C4-2B (cell line): Measurements from ENCODE around the gene TRIB2.

Experiments
- H3K27ac ChIP-seq: fragments of 450-650 bp; 2 replicates; pipeline ENCODE4 v1.5.1; 2017
- CTCF ChIP-seq: fragments of 450-650 bp; conservative IDR thresholded peaks from 2 replicates; pipeline ENCODE4 v1.5.1; 2017; ENCODE audit warnings: mild to moderate bottlenecking
- ZFX ChIP-seq: fragments of 450-650 bp; IDR thresholded peaks from 2 replicates; pipeline ENCODE4 v1.6.1; 2017

The TRIB2 gene

GRCh38 chr2:12767541-12767940 is 50.8 kb downstream of the TRIB2 start:
- TF ChIP-seq CTCF (no peak), ZFX (no peak)
- no peak overlapping the region for H3K27ac ChIP-seq

DNA sequence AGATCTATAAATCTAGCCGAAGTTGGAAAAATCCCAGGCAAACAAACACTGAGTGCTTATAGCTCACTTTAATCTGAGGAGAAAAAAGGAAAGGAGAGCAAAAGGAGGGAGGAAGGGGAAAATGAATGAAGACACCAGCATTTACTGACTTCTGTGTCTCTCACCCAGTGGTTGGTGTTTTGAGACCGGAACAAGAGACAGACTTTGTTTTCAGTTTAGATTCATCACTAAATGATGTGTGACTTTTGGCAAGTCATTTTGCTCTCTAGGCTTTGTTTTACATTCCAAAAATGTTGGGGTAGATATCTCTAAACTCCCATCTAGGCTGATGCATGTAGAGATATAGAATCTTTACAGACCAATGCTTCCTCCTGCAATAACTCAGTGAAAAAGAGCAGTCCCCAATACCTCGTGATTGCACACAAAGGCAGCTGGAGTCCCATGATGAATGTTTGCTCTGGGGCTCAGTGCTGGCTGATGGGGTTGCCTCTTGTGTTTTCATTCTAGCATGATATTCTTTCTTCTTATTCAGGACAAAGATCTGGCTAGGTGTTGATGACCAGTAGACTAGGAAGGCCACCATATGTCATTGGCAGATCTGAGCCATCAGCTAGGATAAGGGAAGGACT is 51.4 kb downstream of the TRIB2 start:
- TF ChIP-seq ZFX (no peak), CTCF (no peak)

DNA sequence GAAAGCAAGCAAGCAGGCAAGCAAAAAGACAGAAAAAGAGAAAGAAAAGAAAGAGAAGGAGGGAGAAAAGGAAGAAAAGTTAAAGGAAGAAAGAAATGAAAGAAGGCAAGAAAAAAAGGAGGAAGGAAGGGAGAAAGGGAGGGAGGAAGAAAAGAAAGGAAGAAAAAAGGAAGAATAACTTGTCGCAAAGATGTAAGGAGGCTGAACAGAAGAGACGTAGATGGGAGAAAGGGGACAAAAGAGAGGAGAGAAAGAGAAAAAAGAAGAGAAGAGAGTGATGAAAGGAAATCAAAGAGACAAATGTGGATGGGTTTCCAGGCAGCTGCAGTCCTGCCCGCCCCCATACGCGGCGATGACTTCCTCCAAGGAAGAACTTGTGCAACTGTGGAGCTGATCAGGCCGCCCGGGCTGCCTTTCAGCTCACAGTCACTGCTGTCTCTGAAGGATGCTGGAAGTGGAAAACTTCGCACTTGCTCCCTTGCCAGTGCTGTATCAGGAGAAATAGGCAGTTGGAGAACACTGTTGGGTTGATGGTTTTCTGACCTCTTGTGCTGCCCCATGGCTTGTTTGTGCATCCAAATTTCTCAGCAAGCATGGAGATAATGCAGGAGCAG is 52.9 kb downstream of the TRIB2 start:
- no peak for TF ChIP-seq CTCF
- TF ChIP-seq ZFX, result no peak
- no peak overlapping the region for H3K27ac ChIP-seq

More for the DNA sequence above, 51.4 kb downstream of the TRIB2 start:
- H3K27ac ChIP-seq, result no peak overlapping the region

DNA sequence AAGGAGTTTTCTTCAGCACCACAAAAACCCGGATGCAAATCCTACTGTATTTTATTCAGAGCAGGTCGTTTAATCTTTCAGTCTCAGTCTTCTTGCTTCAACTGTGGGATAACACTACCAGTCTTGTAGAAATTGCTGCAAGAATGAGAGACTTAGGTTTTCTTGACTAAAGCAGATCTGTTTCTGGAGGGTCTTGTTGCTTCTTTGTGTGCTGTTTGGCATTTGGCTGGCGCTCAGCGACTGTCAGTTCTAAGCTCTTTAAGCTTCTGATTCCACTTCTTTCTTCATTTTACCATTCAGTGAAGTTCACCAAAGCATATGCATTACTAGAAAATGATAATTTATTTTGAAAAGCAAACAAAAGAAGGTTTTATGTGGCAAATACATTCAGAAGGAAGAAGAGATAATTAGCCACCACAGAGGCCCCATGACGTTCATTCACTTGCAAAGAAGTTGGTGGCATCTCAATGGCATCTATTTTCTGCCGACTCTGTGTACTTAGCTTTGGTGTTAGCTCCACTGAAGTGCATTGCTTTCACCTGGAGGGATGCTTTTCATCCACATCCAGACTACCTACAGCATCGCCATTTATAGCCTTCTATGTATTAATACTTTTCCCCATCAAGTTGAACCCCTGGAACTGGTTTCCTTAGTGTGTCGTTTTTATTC is 53.7 kb downstream of the TRIB2 start:
- no peak overlapping the region for H3K27ac ChIP-seq
- TF ChIP-seq CTCF (no peak), ZFX (no peak)

DNA sequence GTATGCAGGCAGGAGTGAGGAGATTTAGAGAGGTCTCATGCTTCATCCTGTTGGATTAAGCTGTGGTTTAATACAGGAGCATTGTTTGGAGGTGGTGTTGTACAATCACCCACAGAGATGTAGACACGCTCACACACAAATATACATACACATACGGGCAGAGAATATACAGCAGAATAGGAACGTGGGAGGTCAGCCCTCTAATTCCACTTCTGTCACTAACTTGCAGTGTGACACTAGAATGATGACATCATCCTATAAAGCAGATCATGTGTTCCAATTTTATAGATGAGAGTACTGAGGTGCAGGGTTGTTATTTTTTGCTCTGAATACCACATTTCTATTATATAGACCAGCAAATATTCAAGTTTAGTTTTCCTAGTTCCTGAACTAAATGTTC is 54.4 kb downstream of the TRIB2 start:
- H3K27ac ChIP-seq, result no peak overlapping the region
- TF ChIP-seq ZFX (no peak), CTCF (no peak)

DNA sequence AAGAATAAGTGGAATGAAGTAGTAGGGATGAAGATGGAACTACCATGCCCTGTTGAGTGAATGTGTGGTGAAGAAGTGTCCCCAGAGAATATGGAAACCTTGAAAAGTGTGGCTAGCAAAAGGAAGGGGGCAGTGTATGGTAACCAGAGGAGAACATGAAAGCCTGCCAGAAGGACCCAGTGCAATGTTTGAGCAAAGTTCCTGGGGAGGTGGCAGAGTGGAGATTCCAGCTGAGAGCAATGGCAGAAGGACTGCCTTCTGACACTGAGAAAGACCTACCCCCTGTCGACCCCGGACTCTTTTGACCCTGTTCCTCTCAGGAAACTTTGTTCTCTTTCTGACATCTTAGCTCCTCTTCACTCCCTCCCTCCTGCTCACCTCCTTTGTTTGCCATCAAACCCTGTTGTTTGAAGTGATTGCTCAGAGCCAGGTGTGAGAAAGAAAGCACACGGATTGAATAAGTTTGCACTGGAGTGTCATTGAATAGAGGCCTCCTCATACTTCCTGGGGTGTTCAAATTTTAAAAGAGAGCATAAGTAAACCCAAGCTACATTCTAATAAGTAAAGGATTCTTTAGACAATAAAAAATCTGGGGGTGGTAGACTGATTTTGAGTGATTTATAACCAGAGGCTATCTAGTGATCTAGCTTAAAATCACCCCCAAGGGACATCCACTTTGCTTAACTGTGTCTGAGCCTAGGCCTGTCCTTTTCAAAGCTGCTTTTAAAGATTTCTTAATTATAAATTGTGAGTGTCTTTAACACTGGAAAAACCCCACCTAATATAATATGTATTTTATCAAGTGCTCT is 57.1 kb downstream of the TRIB2 start:
- H3K27ac ChIP-seq, result no peak overlapping the region
- TF ChIP-seq CTCF (no peak), ZFX (no peak)

GRCh38 chr2:12774395-12774727 is 57.6 kb downstream of the TRIB2 start:
- H3K27ac ChIP-seq, result no peak overlapping the region
- TF ChIP-seq CTCF, result no peak
- TF ChIP-seq ZFX, result no peak
